B cell (primary cell): Measurements from ENCODE around the gene KDM6B.

Experiments used
- CTCF ChIP-seq: fragments of 200-600 bp; IDR thresholded peaks from one replicate; pipeline ENCODE4 v1.8.0; 2022; ENCODE audit warnings: antibody characterized with exemption, mild to moderate bottlenecking
- EZH2 ChIP-seq: IDR thresholded peaks from 2 replicates; pipeline ENCODE4 v1.6.1; 2012; ENCODE audit warnings: borderline replicate concordance, low read depth, mild to moderate bottlenecking, moderate library complexity, low read length; ENCODE audit not compliant: insufficient read depth, poor library complexity, severe bottlenecking

GRCh38 chr17:7844292-7845154 is 10.5 kb downstream of the KDM6B start:
- TF ChIP-seq CTCF (no peak), EZH2 (no peak)
